Measurements from ENCODE around the gene GRK6.
A peak's percentile ranks its signal among the peaks of the same experiment; 100 is the strongest.

DNA sequence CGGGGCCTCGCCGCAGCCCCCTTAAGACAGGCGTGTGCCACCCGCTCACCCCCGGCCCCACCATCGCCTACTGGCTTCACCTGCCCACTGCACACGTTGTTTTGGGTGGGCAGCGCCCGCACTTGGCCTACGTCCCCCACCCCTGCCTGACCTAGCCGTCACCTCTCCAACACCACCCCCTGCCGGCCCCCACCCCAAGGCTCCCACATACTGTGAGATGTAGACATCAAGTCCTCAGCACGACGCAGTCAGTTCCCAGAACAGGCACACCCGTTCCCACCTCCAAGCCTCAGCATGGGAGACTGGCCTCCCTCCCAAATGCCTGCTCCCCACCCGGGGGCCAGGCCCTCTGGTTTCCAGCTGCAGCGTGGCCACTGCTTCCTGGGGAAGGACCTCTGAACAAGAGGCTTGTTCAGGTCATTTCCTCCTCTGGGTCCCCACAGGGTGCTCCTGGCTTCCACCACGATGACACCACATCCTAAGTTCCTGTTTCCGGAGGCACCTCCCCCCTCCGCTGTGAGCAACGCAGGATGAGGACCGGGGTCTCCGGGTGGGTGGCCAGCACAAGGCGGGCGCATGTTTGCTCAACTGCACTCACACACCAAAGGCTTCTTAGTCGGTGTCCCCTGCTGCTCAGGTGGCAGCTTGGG, 35.7 kb downstream of the GRK6 start:
- TF ChIP-seq, protein P1, sequence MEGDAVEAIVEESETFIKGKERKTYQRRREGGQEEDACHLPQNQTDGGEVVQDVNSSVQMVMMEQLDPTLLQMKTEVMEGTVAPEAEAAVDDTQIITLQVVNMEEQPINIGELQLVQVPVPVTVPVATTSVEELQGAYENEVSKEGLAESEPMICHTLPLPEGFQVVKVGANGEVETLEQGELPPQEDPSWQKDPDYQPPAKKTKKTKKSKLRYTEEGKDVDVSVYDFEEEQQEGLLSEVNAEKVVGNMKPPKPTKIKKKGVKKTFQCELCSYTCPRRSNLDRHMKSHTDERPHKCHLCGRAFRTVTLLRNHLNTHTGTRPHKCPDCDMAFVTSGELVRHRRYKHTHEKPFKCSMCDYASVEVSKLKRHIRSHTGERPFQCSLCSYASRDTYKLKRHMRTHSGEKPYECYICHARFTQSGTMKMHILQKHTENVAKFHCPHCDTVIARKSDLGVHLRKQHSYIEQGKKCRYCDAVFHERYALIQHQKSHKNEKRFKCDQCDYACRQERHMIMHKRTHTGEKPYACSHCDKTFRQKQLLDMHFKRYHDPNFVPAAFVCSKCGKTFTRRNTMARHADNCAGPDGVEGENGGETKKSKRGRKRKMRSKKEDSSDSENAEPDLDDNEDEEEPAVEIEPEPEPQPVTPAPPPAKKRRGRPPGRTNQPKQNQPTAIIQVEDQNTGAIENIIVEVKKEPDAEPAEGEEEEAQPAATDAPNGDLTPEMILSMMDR (IDR thresholded peaks at IDR 0.05): no peak
- TF ChIP-seq POLR2AphosphoS5 (IDR thresholded peaks at IDR 0.05; ENCODE audit: insufficient read depth in 1 of 2, low read depth in 1 of 2): peak in 1 of 2 donors; percentile 35

All from vagina (tissue), 2 donors.